ENCODE results near the gene MTM1.

- no peak for TF ChIP-seq EZH2 (IDR thresholded peaks at IDR 0.05)
- no peak for TF ChIP-seq CTCF (IDR thresholded peaks at IDR 0.05)
Observed at GRCh38 chrX:150607201-150607600, 38.8 kb downstream of the MTM1 start.
